ENCODE measurements around the gene ZNF878. TPM values are rescaled to one million over a fixed set of nuclear protein-coding genes. Genes with fewer than 3 reads are reported as not detected.

The ZNF878 gene
- total RNA-seq, 1 experiment from 2014 or later: 0.77 TPM

- in situ Hi-C loops (cut with HindIII; ENCODE audit: low pct_unique_long_range_greater_than_20kb, low sequenced_read_pairs): no loop called here
Measured at GRCh38 chr19:12043752-12044422, 8.9 kb downstream of the ZNF878 start.

GRCh38 chr19:12042893-12043292, 9.9 kb downstream of the ZNF878 start:
- in situ Hi-C loops (cut with HindIII; ENCODE audit: low pct_unique_long_range_greater_than_20kb, low sequenced_read_pairs): no loop called here
- DNase-seq (ENCODE audit: low read depth, low spot score): no peak

More at GRCh38 chr19:12043752-12044422, 8.9 kb downstream of the ZNF878 start:
- DNase-seq (ENCODE audit: low read depth, low spot score): no peak

DNA sequence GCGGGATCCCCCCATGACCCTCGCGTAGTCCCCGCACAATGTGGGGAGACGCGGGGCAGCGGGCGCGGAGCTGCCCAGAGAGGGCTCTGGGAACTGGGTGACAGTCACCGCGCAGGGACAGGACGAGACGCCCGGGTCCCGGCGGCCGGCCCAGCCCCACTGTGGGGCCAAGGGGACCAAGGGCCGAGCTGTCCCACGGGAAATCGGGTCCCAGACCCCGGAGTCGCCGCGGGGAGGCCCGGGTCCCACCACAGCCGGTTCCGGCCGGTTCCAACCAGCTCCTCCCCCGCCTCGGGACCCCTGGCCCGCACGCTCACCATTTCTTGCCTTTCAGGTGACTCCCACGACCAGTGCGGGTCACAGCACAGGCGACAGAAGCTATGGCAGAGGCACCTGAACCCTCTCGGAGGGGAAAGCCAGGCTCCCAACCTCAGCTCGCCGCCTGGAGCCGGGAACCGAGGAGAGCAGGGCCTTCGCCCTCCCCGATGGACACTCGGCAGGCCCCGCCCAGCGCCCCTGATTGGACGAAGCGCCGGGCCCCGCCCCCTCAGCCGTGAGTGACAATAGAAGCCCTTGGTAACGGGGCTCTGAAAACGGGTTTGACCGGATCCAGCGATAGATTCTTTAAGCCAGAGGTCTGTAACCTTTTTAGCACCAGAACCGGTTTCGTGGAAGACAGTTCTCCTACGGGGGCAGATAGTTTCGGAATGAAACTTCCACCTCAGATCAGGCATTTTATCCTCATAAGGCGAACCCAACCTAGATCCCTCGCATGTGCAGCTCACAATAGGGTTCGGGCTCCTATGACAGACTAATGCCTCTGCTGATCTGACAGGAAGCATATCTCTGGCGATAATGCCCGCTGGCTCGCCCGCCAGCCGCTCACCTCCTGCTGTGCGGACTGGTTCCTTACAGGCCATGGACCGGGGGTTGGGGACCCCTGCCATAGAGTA, 17.3 kb downstream of the ZNF878 start, which contains the start of gene ZNF433:
Gene ZNF433 (minus strand): TSS at position 460 of the 953 bp plus-strand sequence. CDS start 140 bp downstream, at position 320.
- in situ Hi-C loops (cut with HindIII; ENCODE audit: low pct_unique_long_range_greater_than_20kb, low sequenced_read_pairs): no loop called here
- peak; percentile 70 for DNase-seq (ENCODE audit: low read depth, low spot score)

DNA sequence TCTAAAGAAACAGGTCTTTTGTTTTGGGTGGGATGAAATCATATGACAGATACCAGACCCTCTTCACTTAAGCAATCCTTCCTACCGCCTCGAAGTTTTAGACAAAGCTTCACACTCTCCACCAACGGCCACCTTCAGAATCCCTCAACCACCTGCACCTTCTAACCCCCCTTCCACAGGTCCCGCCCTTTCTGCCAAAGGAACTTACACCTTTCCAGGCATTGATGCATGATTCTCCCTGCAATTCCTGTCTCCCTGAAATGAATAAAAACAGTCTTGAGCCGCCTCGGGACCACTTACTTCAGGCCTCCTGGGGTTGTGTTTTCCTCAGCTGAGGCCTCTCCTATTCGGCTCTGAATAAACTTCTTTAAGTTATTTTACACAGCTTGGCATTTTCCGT, 18.1 kb downstream of the ZNF878 start:
- in situ Hi-C loops (cut with HindIII; ENCODE audit: low pct_unique_long_range_greater_than_20kb, low sequenced_read_pairs): no loop called here
- DNase-seq (ENCODE audit: low read depth, low spot score): no peak

DNA sequence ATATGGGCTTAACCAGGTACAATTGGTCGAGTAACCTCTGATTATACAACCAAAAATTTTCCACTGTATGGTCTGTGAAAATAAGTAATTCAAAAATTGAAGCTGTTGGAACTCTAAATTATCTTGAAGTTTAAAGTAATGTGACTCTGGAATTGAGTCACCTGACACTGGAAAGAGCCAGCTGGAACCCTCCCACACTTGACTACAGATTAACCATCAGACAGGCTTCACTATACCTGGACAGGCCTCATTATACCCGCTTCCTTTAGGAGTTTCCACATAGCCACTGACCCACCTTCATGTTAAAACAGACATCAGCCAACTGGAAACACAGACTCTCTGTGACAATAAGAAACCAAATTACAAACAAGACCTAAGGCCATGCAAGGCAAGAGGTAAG, 18.6 kb downstream of the ZNF878 start:
- in situ Hi-C loops (cut with HindIII; ENCODE audit: low pct_unique_long_range_greater_than_20kb, low sequenced_read_pairs): no loop called here
- no peak for DNase-seq (ENCODE audit: low read depth, low spot score)

DNA sequence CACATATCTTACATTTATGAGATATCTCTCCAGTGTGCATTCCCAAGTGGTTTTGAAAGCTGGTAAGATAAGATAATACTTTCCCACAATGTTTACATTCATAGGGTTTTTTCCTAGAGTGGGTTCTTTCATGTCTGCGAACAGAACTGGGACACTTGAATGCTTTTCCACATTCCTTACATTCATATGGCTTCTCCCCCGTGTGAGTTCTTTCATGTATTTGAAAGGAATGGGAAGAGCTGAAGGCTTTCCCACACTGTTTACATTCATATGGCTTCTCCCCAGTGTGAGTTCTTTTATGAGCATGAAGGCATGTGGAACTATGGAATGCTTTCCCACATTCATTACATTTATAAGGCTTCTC, 37.0 kb downstream of the ZNF878 start:
- DNase-seq (ENCODE audit: low read depth, low spot score): no peak
- in situ Hi-C loops (cut with HindIII; ENCODE audit: low pct_unique_long_range_greater_than_20kb, low sequenced_read_pairs): no loop called here

DNA sequence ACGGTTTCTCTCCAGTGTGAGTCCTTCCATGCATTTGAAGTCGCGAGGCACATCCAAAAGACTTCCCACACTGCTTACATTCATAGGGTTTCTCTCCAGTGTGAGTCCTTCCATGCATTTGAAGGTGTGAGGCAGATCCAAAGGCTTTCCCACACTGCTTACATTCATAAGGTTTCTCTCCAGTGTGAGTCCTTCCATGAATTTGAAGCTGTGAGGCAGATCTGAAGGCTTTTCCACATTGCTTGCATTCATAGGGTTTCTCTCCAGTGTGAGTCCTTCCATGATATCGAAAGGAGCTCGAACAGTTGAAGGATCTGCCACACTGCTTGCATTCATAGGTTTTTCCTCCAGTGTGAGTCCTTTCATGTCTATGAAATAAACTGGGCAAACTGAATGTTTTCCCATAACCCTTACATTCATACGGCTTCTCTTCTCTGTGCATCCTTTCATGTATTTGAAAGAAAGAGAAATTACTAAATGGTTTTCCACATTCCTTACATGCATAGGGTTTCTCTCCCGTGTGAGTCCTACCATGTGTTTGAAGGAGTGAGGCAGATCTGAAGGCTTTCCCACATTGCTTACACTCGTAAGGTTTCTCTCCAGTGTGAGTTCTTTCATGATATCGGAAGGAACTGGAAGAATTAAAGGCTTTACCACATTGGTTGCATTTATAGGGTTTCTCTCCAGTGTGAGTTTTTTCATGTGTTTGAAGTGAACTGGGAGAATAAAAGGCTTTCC, 37.6 kb downstream of the ZNF878 start:
- no peak for DNase-seq (ENCODE audit: low read depth, low spot score)

GRCh38 chr19:12000152-12000981, 52.4 kb downstream of the ZNF878 start:
- no peak for DNase-seq (ENCODE audit: low read depth, low spot score)
- in situ Hi-C loops (cut with HindIII; ENCODE audit: low pct_unique_long_range_greater_than_20kb, low sequenced_read_pairs): no loop called here

More for the DNA sequence above, 37.6 kb downstream of the ZNF878 start:
- in situ Hi-C loops (cut with HindIII; ENCODE audit: low pct_unique_long_range_greater_than_20kb, low sequenced_read_pairs): no loop called here

GRCh38 chr19:11995174-11995573, 57.6 kb downstream of the ZNF878 start:
- no peak for DNase-seq (ENCODE audit: low read depth, low spot score)
- in situ Hi-C loops (cut with HindIII; ENCODE audit: low pct_unique_long_range_greater_than_20kb, low sequenced_read_pairs): no loop called here

Small RNAs within 50 kb of the gene (small RNA-seq; reads per million reads assigned to genes)
- gene RF00019: 0 reads per million in 2 experiments
- gene RNA5SP464: 0 reads per million in 2 experiments
- 0.02 to 0.05 reads per million in 2 experiments for gene RNA5SP465
- gene RNA5SP466: 0 to 0.05 reads per million in 2 experiments

Other genes starting within 250 kb of the ZNF878 start
- 19.5 and 19.9 TPM in 2 replicates for gene ZNF440, start 238.7 kb downstream of the ZNF878 start, total RNA-seq (2014; rRNA removed; shearing (Covaris generic))
- 0.27 and 0.40 TPM in 2 replicates for gene ZNF439, start 204.2 kb downstream of the ZNF878 start, total RNA-seq (2014; rRNA removed; shearing (Covaris generic))
- 1.0 and 1.5 TPM in 2 replicates for gene ZNF69, start 165.2 kb downstream of the ZNF878 start, total RNA-seq (2014; rRNA removed; shearing (Covaris generic))
- gene ZNF700, start 127.9 kb downstream of the ZNF878 start, total RNA-seq (2014; rRNA removed; shearing (Covaris generic)): 9.5 and 11.7 TPM in 2 replicates
- gene ZNF763, start 87.9 kb downstream of the ZNF878 start, total RNA-seq (2014; rRNA removed; shearing (Covaris generic)): 0.51 and 1.8 TPM in 2 replicates
- gene ZNF433, start 17.3 kb downstream of the ZNF878 start, total RNA-seq (2014; rRNA removed; shearing (Covaris generic)): 1.1 and 2.3 TPM in 2 replicates
- gene ZNF844, start 11.8 kb upstream of the ZNF878 start, total RNA-seq (2014; rRNA removed; shearing (Covaris generic)): 2.7 and 5.2 TPM in 2 replicates
- 5.4 and 5.9 TPM in 2 replicates for gene ZNF20, start 87.4 kb upstream of the ZNF878 start, total RNA-seq (2014; rRNA removed; shearing (Covaris generic))
- gene ZNF625, start 103.8 kb upstream of the ZNF878 start, total RNA-seq (2014; rRNA removed; shearing (Covaris generic)): 1.6 and 1.9 TPM in 2 replicates
- gene ZNF136, start 110.1 kb upstream of the ZNF878 start, total RNA-seq (2014; rRNA removed; shearing (Covaris generic)): 3.2 and 4.5 TPM in 2 replicates
- gene ZNF44, start 241.9 kb upstream of the ZNF878 start, total RNA-seq (2014; rRNA removed; shearing (Covaris generic)): 1.3 and 2.2 TPM in 2 replicates